Stimulated activated naive CD8-positive, alpha-beta T cell treated with anti-CD3 and anti-CD28 coated beads, Interleukin-15, Interleukin-2, amounts not matched to agents 100 U/mL and 50 U/mL, for 24 hours (primary cell): ENCODE measurements around the gene FBXO48.
"Not testable (repeated sequence)": the region's sequence is repeated elsewhere in the genome, so short reads cannot be mapped to it uniquely, and the experiment has no call there.

ENCODE experiments used
- ATAC-seq: fragments of 150-1000 bp; cut with Tn5 transposase; one replicate; pipeline ENCODE4 v1.10.0; 2021
- DNase-seq: peaks from one replicate; pipeline ENCODE4 v3.0.0; 2021

Gene FBXO48

DNA sequence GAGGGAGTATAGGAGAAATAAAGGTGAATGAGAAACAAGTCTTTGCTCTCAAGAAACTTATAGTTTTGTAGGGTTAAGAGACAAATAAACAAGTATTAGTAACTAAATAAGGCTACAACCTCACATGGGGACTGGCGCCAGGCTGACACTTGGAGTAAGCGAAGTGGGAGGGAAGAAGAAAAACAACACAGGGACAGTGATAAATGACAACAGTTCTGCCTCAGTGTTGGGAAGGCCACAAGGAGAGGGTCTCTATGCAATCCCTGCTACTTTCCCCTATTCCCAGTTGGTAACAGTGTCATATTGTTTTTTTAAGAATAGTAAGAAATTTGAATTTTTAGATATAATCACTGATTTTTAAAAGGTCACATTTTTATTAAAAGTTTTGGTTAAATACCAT, 4.3 kb upstream of the FBXO48 start:
- ATAC-seq (no peak), DNase-seq (no peak)

DNA sequence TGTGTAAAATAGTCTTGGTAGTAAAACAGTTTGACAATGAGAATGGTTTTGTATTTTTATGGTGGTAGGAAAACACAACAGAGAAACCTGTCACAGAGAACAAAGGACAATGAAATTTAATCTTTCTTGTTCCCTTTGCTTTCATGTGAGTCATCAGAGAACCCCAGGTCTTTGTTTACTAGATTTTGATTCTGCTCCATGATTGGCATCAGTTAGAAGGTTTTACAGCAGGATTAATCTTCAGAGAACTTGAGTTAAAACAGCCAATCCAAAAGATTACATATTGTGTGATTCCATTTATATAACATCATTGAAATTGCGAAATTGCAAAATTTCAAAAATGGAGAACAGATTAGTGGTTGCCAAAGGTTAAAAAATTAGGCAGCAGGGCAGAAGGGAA, 2.8 kb upstream of the FBXO48 start:
- no peak for DNase-seq
- no peak for ATAC-seq

DNA sequence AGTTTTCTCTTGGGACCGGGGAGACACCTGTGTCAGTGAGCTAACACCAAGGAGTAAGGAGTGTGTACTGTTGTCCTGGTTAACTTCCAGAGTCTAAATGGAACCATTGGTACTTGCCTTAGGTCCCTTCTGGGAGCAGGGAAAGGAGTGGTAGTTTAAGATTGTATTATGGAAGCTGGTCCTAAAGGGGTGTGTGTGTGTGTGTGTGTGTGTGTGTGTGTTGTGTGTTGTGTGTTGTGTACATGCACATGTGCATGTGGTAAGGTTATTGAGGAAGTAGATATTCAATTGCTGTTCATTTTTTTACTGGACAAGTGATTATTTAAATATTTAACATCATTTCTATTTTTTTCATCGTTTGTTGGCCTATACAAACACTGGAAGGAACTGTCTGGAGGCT, 1.7 kb upstream of the FBXO48 start:
- ATAC-seq: no peak
- DNase-seq: no peak

DNA sequence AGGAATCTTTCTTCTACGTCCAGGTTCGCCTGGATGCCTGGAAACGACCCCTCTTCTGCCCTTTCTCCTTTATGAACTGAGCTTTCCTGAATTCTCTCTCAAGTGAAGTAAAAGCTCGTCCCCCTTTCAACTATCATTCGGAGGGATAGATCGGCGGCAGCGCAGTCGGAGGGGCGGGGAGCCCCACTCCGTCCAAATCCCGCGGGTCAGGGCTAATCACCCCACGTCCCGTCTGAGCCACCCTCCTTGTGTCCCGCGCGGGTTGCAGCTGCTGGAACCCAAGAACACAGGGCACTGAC, 367 bp downstream of the FBXO48 start:
- peak; percentile 22 for ATAC-seq
- DNase-seq: no peak

DNA sequence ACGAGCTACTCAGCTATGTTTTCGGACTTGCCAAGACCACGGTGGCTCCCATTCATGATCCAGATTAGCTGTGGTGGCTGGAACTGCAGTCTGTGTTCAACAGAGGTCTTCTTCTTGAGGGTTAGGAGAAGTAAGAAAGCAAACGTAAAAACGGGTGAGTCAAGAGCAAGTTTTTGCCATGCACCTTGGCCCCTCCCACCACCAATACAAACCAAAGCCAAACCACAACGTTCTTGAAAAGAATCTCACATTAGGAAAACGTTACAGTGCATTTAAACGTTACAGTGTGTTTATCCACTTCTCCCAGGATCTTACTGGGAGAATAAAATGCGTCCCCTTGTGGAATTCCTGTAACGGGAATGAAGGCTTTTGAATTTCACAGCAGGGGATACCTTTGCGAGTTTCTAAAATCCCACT, 725 bp downstream of the FBXO48 start:
- DNase-seq (peak; percentile 55), ATAC-seq (no peak)

DNA sequence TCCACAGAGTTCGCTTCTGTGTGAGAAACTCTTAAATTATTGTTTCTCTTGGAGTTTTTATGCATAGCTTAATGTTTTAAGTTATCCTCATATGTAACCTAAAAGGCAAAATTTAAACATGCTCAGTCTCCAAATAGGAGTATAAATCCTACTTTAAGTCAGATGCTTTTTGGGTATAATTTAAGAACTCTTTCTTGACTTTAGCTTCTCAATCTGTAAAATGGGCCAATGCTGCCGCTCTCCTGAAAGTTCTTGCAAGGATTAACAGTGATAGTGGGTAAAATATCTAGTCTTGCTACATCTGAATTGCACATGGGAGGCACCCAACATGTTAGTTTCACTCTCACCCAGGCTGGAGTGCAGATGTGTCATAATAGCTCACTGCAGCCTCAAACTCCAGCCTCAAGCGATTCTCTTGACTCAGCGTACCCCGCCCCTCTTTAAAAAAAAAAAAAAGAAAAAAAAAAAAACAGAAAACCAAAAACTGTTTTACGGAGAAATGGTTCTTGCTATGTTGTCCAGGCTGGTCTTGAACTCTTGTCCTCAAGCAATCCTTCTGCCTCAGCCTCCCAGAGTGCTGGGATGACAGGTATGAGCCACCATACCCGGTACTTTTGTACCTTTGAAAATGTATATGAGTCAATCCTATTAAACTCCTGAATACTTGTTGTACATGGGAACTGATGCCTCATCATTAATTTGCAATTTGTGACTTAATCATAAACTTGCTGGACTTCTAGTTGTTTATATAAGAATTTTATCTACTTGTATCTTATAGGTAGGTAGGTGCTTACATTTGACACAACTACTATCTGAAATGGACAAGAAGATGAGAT, 1.8 kb downstream of the FBXO48 start:
- peak; percentile 31 for DNase-seq

DNA sequence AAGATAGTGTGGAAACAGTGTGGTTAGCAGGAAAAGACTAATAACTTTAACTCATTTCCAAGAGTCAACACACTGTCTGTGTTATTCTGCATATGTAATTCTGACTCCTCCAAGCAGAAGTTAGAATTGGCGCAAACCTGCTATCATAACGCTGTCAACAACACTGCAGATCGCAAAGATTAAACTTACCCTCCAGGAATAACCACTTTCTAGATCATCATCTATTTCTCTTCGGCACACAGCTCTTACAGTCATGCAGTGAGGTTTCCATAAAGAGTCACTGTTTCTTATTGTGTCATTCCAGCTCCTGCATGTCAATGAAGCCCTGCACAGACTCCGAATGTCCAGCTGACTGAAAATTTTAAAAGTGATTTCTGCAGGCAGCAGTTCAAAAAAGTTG, 2.4 kb downstream of the FBXO48 start:
- DNase-seq (no peak), ATAC-seq (no peak)

More for the DNA sequence above, 1.8 kb downstream of the FBXO48 start:
- ATAC-seq: peak; percentile 25

DNA sequence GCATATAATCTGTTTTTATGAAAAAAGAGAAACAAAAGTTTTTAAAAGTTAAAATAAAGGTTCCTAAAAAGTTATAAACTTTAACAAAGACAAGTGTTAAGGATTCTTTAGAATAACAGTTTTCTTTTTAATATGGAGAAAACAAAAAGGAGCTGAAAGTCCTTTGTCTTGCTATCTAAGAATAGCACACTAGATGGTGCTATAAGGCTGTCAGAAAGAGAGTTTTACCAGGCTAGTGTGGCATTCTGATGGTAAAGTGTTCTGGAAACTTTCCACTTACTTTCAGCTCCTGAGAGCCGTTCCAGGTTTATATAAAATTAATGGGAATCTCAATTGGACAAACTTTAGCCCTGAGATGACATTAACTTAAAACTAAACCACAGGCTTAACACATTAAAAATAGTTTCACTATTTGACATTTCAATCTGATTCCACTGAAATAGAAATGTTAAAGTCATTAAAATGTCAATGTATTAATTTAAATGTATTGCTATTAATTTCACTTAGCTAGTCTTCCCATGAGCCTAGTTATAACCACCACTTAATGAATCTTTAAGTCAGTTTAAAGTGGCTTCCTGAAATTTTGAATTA, 3.7 kb downstream of the FBXO48 start:
- ATAC-seq (no peak), DNase-seq (no peak)

DNA sequence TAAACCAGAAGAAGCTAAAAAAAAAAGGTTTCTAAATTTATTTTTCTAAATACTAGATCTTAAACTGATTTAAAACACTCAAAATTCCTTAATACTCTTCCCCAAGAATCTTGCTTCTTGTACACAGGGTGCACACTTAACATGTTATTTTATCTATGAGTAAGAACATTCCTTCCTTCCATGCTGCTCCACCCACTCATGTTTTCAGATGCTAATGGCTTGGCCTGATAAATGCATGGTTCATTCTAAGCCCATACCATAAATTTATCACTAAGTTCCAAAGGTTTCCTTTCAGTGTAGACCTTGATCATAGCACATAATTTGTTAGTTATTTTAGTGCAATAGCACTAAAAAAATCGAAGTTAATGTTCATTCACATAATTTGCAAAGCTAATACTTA, 8.1 kb downstream of the FBXO48 start:
- ATAC-seq (no peak), DNase-seq (no peak)

DNA sequence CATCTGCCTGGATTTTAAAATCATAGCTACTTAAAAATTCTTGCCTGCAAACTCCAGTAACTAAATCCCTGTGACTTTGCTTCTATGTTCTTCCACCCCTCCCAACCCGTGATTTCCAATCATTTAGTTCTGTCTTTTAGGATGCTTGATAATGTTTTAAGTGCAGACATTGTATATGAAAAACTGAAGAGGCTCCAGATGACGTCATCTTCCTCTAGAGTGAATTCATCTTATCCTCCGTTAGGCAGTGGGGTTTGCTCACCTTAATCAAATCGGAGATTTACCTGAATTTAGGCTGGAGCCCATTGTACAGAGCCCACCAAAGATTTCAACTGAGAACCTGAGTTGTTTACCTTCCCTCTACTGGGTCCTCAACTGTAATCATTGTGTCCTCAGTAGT, 10.9 kb downstream of the FBXO48 start:
- ATAC-seq: no peak

DNA sequence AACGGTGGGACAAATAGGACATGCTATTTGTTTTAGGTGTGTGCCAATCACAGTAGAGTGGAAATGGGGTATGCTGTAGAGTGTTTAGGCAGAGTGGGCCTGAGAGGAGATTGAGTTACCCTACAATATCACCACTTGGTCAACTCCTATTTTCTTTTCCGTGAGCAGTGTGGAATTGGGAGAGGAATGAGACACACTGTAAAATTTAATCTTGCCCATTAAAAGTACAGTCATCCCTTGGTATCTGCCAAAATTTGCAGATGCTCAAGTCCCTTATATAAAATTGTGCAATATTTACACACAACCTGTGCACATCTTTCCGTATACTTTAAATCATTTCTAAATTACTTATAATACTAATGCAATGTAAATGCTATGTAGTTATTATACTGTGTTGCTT, 12.4 kb downstream of the FBXO48 start:
- DNase-seq (no peak), ATAC-seq (no peak)

More for the DNA sequence above, 10.9 kb downstream of the FBXO48 start:
- DNase-seq: no peak

DNA sequence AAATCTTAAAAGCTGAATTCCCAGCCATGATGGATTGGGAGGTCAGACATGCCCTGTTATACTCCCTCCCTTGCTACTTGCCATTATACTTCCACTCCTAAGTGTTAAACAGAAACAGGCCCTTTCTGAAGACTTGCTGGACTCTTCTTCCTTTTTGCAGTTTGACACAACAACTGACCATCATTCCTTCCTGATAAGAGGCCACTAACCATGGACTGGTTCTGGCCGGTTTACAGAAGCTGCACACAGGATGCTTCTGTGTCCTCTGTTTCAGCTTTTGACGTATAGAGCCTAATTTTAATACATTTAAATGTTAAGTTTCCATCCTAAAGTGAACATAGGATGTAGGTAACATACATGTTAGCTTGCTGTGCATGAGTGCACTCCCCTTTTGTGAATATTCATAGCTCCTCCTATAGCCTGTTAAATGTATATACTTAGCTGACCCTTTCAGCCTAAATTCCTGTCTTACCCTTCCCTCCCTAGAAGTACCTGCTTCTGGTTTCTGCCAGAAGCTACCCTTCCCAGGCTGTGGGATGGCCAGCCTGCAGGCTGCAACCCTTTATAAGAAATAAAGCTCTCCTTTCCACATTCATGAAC, 13.2 kb downstream of the FBXO48 start:
- ATAC-seq (peak; percentile 23), DNase-seq (no peak)

DNA sequence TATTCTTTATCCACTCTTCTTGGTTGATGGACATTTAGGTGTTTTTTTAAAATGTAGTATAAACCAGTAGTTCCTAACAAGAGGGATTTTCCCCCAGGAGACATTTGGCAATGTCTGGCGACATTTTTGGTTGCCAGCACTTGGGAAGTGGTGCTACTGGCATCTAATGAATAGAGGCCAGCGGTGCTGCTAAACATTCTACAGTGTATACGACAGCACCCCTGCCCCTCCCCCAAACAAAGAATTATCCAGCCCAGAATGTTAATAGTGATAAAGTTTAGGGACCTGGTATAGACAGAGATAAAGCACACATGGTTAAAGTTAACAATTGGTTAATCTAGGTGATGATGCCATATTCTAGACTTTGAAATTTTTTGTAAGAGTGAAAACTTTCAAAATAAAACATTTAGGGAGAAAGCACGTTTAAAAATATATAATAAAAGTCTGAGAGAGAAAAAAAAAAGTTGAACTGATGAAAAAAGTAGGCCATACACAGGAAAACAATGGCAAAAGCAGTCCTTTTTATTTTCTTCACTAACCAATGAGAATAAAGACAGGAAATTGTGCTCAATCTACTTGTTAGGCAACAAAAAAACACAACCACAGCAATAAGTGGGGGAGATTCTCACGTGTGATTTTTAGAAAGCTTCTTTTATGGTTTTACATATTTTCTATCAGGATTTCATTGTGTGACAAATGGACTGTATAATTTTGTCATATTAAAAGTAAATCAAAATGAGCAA, 14.8 kb downstream of the FBXO48 start:
- ATAC-seq (no peak), DNase-seq (no peak)

DNA sequence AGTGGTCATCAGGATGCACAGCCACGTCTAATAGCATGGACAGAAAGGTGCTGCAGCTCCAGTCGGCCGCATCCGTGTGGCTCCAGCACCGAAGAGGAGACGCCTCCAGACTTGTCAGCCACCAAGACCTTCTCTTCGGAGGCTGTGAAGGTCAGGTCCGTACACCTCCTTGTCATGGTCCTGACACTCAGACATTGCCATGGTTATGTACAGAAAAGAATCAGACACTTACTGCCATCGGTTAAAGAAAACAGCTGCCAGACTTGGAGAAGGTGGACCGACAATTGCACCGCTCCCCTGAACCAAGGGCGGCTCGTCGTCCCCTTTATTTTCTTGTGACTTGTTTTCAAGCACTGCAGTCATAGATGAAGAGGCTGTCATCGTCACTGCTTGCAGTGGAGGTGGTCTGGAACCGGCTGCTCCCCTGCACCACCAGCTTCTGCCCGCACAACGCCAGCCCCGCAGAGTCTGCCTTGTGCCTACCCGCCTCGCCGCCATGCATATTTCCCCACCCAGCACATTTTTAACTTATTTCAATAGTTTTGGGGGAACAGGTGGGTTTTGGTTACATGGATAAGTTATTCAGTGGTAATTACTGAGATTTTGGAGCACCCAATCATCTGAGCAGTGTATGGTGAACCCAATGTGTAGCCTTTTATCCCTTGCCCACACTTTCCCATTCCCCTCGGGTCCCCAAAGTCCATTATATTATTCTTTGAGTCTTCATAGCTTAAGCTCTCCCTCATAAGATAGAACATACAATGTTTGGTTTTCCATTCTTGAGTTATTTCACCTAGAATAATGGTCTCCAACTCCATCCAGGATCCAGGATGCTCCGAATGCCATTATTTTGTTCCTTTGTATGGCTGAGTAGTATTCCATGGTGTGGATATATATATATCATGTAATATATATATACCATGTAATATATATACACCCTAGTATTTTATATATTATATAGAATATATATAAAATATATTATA, 18.1 kb downstream of the FBXO48 start:
- no peak for DNase-seq

DNA sequence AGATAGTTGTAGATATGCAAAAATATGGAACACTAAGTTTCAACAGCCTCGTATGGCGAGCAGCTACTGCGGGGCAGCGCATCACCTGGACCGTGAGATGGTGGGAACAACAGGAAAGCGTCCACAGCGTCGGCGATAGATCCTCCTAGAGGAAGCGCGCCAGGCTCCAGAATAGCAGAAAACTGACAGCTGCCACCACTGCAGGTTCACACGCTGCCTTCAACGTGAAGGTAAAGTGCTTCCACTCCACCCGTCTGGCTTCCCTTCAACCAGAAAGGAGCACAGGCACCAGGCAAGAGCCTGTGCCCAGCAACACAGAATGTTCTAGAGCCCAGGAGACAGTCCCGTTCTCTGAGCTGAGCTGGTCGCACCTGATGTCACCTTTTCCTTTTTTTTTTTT, 20.0 kb downstream of the FBXO48 start:
- ATAC-seq: no peak
- no peak for DNase-seq

More for the DNA sequence above, 18.1 kb downstream of the FBXO48 start:
- peak; percentile 60 for ATAC-seq

DNA sequence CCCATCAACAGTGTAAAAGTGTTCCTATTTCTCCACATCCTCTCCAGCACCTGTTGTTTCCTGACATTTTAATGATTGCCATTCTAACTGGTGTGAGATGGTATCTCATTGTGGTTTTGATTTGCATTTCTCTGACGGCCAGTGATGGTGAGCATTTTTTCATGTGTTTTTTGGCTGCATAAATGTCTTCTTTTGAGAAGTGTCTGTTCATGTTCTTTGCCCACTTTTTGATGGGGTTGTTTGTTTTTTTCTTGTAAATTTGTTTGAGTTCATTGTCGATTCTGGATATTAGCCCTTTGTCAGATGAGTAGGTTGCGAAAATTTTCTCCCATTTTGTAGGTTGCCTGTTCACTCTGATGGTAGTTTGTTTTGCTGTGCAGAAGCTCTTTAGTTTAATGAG, 20.7 kb downstream of the FBXO48 start:
- not testable (repeated sequence) for DNase-seq, ATAC-seq

DNA sequence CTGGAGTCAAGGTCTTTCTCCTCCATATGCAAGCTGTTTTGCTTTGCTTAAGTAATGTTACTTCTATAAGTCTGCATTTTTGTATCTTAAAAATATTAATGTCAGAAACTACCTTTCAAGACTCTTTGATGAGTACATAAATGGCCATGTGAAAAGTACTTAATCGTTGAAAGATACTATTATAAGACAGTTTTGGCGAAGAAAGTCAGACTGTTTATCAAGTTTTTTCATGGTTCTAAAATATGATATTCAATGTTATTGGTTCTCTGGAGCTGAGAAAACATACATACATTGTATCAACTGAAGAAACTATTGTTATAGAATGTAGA, 25.1 kb downstream of the FBXO48 start:
- ATAC-seq (no peak), DNase-seq (no peak)

DNA sequence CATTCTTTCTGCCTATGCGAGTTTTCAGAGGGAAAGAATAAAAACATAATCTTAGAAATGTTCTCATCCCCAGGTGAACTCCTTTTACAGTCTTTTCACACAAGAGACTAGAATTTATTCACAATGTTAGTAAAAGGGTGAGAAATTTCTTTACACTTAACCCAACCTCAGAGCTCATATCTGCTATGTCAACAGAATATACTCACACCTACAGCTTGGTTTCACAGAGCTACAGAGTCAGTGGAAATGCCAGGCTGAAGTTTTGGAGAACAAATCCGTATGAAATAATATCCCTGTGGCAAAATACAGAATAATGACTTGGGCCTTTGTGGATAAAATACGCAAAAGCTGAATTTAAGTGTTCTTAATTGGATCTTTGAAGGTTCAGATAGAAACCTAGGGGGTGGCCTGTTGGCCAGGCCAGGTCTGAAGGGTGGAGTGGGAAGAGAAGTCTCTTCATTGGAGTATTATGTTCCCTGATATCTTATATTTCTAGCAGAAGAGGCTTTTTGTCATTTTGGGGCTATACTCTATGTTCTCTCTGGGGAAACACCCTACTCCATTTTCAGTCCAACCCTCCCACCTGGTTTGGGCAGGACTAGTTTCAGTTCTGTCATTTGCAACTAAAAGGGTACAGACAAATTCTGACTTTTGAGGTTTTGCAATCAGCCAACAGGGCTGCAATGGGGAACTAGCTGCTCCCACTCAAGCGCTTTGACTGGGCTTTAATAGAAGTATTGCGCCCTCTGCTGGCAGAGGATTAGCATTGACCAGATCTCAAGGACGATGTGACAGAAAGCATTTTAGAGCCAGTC, 25.7 kb downstream of the FBXO48 start:
- DNase-seq (peak; percentile 89), ATAC-seq (peak; percentile 99)

DNA sequence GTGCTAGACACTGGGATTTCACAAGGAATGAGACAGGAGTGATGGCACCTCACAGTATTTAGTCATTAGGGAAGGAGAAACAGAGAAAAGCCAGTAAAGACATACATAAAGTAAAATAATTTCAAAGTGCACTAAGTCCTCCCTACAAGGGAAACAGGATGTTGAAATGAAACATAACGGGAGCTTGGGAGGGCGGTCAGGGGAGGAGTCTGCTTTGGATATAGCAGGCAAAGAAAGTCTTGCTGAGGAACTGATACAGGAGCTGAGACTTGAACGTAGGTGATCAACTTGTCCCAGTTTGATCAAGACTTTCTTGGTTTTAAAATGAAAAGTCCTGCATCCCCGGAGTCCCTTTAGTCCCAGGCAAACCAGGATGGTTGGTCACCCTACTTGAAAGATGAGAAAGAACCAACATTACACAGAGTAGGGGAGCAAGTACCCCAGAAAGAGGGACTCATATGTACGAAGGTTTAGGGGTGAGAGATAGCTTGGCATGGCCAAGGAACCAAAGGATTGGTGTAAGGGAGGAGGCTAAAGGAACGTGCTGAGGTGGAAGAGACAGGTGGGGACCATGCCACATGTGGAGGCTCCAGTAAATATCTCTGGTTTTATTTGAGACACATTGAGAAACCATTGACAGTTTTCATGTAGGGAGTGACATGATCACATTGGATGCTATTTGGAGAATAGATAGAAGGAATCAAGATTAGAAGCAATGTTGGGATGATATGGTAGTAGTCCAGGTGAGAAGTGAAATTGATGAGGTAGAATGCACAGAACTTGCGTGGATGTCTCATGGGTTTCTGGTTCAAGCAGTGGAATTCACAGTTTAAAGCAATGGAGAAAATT, 28.4 kb downstream of the FBXO48 start:
- no peak for DNase-seq
- no peak for ATAC-seq

DNA sequence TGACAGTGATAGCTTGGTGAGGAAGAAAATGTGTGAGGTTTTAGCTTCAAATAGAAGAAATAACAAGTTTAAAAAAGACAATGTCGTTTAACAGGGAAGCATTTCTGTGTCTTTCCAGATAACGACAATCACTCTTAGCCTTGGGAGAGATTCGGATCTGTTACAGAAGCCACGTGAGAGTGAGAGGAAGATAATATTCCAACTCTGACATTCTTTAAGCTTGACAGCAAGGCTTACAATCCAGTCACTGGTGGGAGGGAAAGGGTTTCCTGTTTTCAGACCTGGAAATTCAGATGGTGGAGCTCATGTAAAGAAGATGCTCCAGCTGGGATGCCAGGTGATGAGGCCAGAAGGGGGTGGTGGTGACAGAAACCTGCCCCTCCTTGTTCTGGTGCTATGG, 30.8 kb downstream of the FBXO48 start:
- DNase-seq: no peak

More for the DNA sequence above, 30.8 kb downstream of the FBXO48 start:
- ATAC-seq: no peak
